Ramos (cell line): ENCODE results near the gene DUSP23.

Experiments
- in situ Hi-C: fragments of 300-500 bp; cut with MboI; formaldehyde crosslinking; loops from one replicate; pipeline ENCODE4 v1.14.3; 2022; ENCODE audit warnings: low sequenced_read_pairs; ENCODE audit not compliant: unreplicated experiment

DUSP23 gene

GRCh38 chr1:159780583-159781582 is at the start of gene DUSP23:
Gene DUSP23, plus strand, starts transcription at chr1:159780962. Its CDS starts 139 bp downstream, at chr1:159781101.
- in situ Hi-C loops: no loop called here

DNA sequence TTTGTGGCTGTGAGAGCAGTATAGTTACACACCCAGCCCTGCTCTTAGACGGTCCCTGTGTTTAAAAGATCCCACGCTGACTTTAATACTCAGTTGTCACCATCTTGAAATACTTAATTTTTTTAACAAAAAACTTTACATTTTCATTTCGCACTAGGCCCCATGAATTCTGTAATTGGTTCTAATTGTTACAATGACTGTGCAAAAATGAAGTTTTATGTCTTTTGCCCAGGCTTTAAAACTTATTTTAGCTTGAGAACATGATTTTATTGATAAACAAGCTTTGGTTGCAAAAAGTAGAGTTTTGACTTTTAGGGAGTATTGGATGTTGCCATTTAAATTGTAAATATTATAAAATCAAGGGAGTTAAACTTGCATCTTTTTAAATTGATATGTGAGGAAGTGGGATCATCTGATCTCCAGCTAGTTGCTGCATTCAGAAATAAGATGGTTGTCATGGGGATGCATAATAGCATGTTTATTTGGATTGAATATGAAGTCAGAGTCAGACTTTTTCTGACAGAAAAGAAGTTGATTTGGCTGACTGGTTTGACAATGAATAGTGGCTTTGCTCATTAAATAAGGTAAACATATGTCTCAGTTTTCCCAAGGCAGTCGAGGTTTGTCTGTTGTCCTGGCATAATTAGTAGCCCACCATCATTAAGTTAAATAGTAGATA is 43.4 kb upstream of the DUSP23 start:
- in situ Hi-C loops: no loop called here

- in situ Hi-C loops: no loop called here
These were observed 36.9 kb upstream of the DUSP23 start for GRCh38 chr1:159743651-159744410.

DNA sequence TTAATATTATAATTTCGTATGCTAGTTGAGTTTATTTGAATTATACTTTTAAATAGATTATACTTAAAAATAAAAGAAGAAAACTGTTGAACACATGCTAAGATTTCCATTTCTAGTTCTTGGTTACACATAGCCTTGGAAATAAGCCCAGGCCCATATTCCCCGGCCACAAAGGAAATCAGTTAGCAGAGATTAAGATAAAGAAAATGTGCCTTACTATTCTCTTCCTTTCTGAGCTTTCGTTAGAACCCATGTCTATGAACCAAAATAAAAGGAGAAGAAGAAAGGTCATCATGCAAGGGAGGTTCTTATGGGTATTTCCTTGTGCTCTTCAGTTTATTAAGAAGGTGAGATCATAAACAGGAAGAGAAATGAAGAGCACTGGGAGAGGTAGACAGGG is 34.1 kb upstream of the DUSP23 start:
- in situ Hi-C loops: no loop called here

DNA sequence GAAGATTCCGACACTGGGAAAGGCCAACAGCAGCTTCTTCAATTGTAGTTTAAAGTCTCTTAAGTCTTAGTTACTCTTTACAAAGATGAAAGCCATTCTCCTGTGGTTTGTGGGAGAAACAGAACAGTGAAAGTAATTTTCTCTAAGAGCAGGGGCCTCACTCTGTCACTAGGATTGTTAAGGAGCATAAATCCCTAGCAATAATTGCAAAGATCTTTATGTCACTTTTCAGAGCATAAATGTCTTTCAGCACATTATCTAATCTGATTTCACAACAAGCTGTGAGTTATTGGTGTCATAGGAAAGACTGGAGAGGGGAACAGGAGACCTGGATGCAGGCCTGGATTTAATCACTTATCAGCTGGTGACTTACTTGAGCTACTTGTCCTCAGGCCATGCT is 32.4 kb upstream of the DUSP23 start:
- in situ Hi-C loops: no loop called here

- in situ Hi-C loops: no loop called here
These were observed 31.1 kb upstream of the DUSP23 start for GRCh38 chr1:159749630-159750029.

- in situ Hi-C loops: no loop called here
These were observed 30.1 kb upstream of the DUSP23 start for GRCh38 chr1:159750621-159751020.

- in situ Hi-C loops: no loop called here
These were observed 29.7 kb upstream of the DUSP23 start for GRCh38 chr1:159751031-159751430.

- in situ Hi-C loops: no loop called here
These were observed 28.6 kb upstream of the DUSP23 start for GRCh38 chr1:159752135-159752580.

- in situ Hi-C loops: no loop called here
These were observed 27.4 kb upstream of the DUSP23 start for GRCh38 chr1:159753386-159753785.

DNA sequence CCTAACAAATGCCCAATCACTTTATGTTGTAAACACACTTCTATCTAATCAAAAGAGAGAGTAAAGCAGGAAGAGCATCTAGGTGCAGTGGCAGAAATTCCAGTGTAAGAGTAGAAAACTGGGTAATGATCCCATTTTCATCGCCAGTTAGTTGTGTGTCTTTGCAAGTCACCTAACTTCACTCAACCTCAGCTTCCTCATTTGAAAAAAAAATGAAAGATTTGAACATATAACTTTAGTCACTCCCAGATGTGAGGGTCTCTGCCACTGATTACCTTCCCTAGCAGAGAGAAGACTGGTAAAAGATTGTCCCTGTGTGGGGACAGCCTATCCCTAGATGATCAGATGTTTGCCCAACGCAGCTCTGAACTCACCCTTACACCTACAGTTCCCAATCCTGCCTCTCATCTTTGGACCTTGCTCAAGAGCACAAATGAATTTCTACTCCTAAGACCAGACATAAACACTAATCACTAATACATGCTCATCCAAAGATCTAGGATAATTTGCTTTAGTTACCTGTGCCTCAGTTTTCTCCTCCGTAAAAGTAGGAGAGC is 25.2 kb upstream of the DUSP23 start:
- in situ Hi-C loops: no loop called here

DNA sequence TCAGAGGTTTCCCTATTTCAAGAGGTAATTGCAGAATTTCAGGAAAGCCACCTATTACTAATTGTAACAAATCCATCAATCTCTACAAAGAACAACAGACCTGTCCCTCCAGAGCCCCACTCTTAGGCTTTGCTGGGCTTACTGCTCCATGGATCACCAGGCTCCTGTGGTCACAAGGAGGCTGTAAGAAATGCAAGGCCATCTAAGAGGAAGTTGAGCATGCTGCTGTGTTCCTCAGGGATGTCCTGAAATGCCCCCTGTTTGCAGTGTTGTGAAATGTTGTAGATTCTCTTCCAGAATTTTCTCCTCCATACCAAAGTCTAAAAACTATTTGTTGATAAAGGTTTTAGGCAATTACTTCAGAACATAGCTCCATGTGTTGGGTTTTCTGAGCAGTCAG is 24.4 kb upstream of the DUSP23 start:
- in situ Hi-C loops: no loop called here

DNA sequence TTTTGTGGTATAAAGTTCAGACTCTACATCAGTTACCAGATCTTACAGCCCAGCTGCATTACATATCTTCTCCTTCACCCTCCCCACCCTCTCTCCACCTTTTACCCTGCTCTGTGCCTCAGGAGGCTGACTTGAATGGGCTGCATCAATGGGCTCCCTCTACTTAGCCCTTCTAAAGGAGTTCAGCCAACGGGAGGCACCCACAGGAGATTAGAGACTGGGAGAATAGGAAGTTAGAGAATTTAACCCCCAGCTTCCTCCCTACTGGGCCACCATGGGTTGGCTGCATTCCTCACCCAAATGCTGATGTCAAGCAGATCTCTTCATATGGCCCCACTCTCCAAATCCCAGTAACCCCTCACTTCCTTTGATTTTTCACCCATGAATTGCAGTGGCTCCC is 17.1 kb upstream of the DUSP23 start:
- in situ Hi-C loops: no loop called here

DNA sequence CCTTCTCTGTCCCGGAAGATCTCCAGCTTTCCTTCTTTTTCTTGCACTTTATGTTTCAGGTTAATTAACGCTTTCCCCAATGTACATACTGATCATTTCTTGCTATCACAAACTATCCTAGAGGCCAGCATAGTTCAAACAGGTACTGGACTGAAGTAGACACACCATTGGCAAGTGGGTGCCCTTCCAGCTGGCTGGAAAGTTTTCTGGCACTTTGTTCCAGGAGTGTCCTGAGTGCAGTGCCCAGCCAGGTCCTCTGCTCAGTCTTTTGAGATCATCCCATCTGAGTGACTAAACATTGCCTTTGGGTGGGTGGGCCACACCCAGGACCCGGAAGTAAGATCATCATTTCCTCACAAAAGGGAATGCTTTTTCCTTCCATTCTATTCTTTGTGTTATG is 15.0 kb upstream of the DUSP23 start:
- in situ Hi-C loops: no loop called here

- in situ Hi-C loops: no loop called here
These were observed 9.5 kb upstream of the DUSP23 start for GRCh38 chr1:159771127-159771895.

GRCh38 chr1:159774465-159774864 is 6.3 kb upstream of the DUSP23 start:
- in situ Hi-C loops: no loop called here

DNA sequence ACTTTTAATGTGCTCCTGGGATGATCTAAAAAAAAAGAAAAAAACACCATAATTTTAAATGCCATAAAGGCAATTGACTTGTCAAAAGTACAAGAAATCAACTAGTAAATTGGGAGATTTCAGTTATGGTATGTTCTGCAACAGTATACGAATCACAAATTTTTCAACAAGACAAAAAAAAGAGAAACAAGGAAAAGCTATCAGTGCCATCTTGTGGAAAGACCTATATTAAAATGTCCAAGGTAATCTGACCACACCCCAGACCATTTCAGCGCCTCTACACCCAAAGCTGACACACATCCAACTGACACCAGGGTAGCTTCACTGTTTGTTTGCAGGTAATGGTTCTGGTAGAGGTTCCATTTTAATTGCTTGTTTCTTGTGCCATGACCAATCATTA is 5.0 kb upstream of the DUSP23 start:
- in situ Hi-C loops: no loop called here

- in situ Hi-C loops: no loop called here
These were observed 2.5 kb upstream of the DUSP23 start for GRCh38 chr1:159778266-159778665.

DNA sequence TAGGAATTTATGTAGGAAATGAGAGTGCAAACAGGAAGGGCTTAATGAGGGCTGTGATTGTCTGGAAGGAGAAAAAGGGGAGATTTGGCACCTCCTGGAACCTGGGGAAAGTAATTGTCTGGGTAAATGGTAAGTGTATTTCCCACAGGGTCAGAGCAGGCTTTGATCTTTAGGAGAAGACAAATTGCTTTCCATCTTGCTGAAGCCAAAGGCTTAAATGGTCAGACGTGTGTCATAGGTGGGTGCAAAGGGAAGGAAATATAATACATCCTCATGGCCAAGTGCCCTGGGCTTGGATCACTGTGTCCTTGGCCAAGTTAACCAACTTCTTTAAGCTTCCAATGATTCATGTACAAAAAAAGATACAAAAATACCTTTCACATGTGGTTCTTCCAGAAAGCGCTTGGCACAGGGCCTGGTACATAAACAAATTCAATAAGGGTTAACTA is 1.3 kb upstream of the DUSP23 start:
- in situ Hi-C loops: no loop called here
